Measurements from ENCODE around the gene HECW1. TPM values are rescaled to one million over a fixed set of nuclear protein-coding genes. Genes with fewer than 3 reads are reported as not detected.

Gene HECW1
- total and polyA plus RNA-seq, 2 experiments from 2014 or later: 2.0 to 4.8 TPM

DNA sequence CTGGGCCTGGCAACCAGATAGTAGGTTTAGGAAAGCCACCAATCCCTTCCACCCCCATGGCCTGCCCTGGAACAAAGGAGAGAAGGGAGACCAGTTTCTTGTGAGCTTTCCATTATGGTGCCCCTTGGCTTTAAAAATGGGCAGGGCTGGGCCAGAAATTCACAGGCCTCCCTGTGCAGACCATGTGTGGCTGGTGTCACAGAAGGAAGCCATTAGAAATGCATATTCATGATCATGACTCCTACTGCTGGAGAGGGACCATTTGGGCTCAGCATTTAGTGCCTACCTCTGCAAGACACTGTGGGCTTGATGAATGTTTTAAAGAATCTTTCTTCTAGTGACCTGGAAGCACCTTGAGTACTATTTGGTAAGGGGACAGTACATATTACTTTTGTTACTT lies 108.3 kb downstream of the HECW1 start:
- Histone ChIP-seq H3K27ac (no peak overlapping the region), H3F3A (ENCODE audit: insufficient read depth) (no peaks in the 10 kb centered on the region), H4K20me1 (ENCODE audit: insufficient read depth) (no peaks in the 10 kb centered on the region), H3K9me2 (ENCODE audit: insufficient read depth) (no peaks in the 10 kb centered on the region), H3K79me2 (ENCODE audit: insufficient read depth) (no peaks in the 10 kb centered on the region), H2AFZ (no peak overlapping the region), H3K4me3 (no peak overlapping the region), H3K9ac (no peak overlapping the region), H3K4me1 (ENCODE audit: insufficient read depth) (peaks cover 6% of the 10 kb centered on the region; the same call in 1 of the 2 replicates), H3K9me3 (ENCODE audit: low read depth) (no peaks in the 10 kb centered on the region), H3K36me3 (ENCODE audit: low read depth) (no peaks in the 10 kb centered on the region), H3K27me3 (replicated peaks; ENCODE audit: insufficient read depth) (no peaks in the 10 kb centered on the region), H3K4me2 (ENCODE audit: unreplicated experiment) (no peak overlapping the region)
- DNase-seq: no peak
- no peak for TF ChIP-seq EZH2 (IDR thresholded peaks at IDR 0.05; ENCODE audit: insufficient read depth, poor library complexity, severe bottlenecking)
- TF ChIP-seq EZH2phosphoT487 (IDR thresholded peaks at IDR 0.05; ENCODE audit: insufficient read depth, low read depth): no peak
- in situ Hi-C loops (cut with MboI): no loop called here

DNA sequence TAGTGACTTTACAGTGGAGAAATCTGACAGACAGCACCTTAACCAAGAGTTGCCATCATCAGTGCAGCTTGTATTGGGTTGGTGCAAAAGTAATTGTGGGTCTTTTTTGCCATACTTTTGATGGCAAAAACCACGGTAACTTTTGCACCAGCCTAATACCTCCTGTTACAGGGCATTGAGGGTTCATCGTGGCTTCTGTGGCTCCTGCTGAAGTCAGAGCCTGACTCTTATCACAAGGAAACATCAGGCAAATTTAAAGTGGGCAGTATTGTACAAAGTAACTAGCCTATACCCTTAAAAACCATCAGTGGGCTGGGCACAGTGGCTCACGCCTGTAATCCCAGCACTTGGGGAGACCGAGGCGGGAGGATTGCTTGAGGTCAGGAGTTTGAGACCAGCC lies 117.4 kb downstream of the HECW1 start:
- H3K4me1 ChIP-seq (ENCODE audit: insufficient read depth): no peaks in the 10 kb centered on the region
- in situ Hi-C loops (cut with MboI): no loop called here
- H3K27me3 ChIP-seq (replicated peaks; ENCODE audit: insufficient read depth): no peaks in the 10 kb centered on the region
- no peak overlapping the region for H3K4me2 ChIP-seq (ENCODE audit: unreplicated experiment)
- DNase-seq: no peak
- no peaks in the 10 kb centered on the region for H3K79me2 ChIP-seq (ENCODE audit: insufficient read depth)
- no peak overlapping the region for H3K27ac ChIP-seq
- no peaks in the 10 kb centered on the region for H3K9me3 ChIP-seq (ENCODE audit: low read depth)
- no peak overlapping the region for H3K4me3 ChIP-seq
- H2AFZ ChIP-seq: no peak overlapping the region
- TF ChIP-seq EZH2phosphoT487 (IDR thresholded peaks at IDR 0.05; ENCODE audit: insufficient read depth, low read depth) (no peak), EZH2 (IDR thresholded peaks at IDR 0.05; ENCODE audit: insufficient read depth, poor library complexity, severe bottlenecking) (no peak)
- WGBS, 2 experiments (ENCODE audit: low coverage in 1 of 2, low lambda C conversion rate in 2 of 2, missing lambda C conversion rate in 2 of 2): 92 to 96% methylated on average over 5 of the region's 5 CpGs
- no peaks in the 10 kb centered on the region for H3K36me3 ChIP-seq (ENCODE audit: low read depth)
- no peaks in the 10 kb centered on the region for H3K9me2 ChIP-seq (ENCODE audit: insufficient read depth)
- H3K9ac ChIP-seq: no peak overlapping the region
- no peaks in the 10 kb centered on the region for H4K20me1 ChIP-seq (ENCODE audit: insufficient read depth)
- H3F3A ChIP-seq (ENCODE audit: insufficient read depth): no peaks in the 10 kb centered on the region

GRCh38 chr7:43232366-43232765 lies 119.9 kb downstream of the HECW1 start:
- in situ Hi-C loops (cut with MboI): no loop called here
- no peaks in the 10 kb centered on the region for H3K27me3 ChIP-seq (replicated peaks; ENCODE audit: insufficient read depth)

GRCh38 chr7:43234073-43234472 lies 121.6 kb downstream of the HECW1 start:
- WGBS, 2 experiments (ENCODE audit: low coverage in 1 of 2, low lambda C conversion rate in 2 of 2, missing lambda C conversion rate in 2 of 2): 49 to 55% methylated on average over 5 of the region's 5 CpGs
- Histone ChIP-seq H3K27me3 (replicated peaks; ENCODE audit: insufficient read depth) (no peaks in the 10 kb centered on the region), H3K9me3 (ENCODE audit: low read depth) (no peaks in the 10 kb centered on the region), H3K9ac (no peak overlapping the region), H3K36me3 (ENCODE audit: low read depth) (no peaks in the 10 kb centered on the region), H4K20me1 (ENCODE audit: insufficient read depth) (no peaks in the 10 kb centered on the region), H3K4me1 (ENCODE audit: insufficient read depth) (no peaks in the 10 kb centered on the region), H2AFZ (no peak overlapping the region), H3F3A (ENCODE audit: insufficient read depth) (no peaks in the 10 kb centered on the region), H3K4me3 (no peak overlapping the region), H3K4me2 (ENCODE audit: unreplicated experiment) (no peak overlapping the region), H3K9me2 (ENCODE audit: insufficient read depth) (no peaks in the 10 kb centered on the region), H3K79me2 (ENCODE audit: insufficient read depth) (no peaks in the 10 kb centered on the region), H3K27ac (no peak overlapping the region)
- no peak for DNase-seq
- no peak for TF ChIP-seq EZH2phosphoT487 (IDR thresholded peaks at IDR 0.05; ENCODE audit: insufficient read depth, low read depth)
- no peak for TF ChIP-seq EZH2 (IDR thresholded peaks at IDR 0.05; ENCODE audit: insufficient read depth, poor library complexity, severe bottlenecking)
- in situ Hi-C loops (cut with MboI): no loop called here

More at GRCh38 chr7:43232366-43232765, 119.9 kb downstream of the HECW1 start:
- Histone ChIP-seq H3K4me3 (no peak overlapping the region), H3K9me2 (ENCODE audit: insufficient read depth) (no peaks in the 10 kb centered on the region), H4K20me1 (ENCODE audit: insufficient read depth) (no peaks in the 10 kb centered on the region), H3K79me2 (ENCODE audit: insufficient read depth) (no peaks in the 10 kb centered on the region), H3K9me3 (ENCODE audit: low read depth) (no peaks in the 10 kb centered on the region), H3K4me2 (ENCODE audit: unreplicated experiment) (no peak overlapping the region), H3K36me3 (ENCODE audit: low read depth) (no peaks in the 10 kb centered on the region), H2AFZ (no peak overlapping the region), H3K27ac (no peak overlapping the region), H3F3A (ENCODE audit: insufficient read depth) (no peaks in the 10 kb centered on the region), H3K4me1 (ENCODE audit: insufficient read depth) (no peaks in the 10 kb centered on the region), H3K9ac (no peak overlapping the region)
- TF ChIP-seq EZH2 (IDR thresholded peaks at IDR 0.05; ENCODE audit: insufficient read depth, poor library complexity, severe bottlenecking): no peak
- TF ChIP-seq EZH2phosphoT487 (IDR thresholded peaks at IDR 0.05; ENCODE audit: insufficient read depth, low read depth): no peak
- 94 to 98% methylated on average over 2 of the region's 2 CpGs for whole genome bisulfite sequencing, 2 experiments (ENCODE audit: low coverage in 1 of 2, low lambda C conversion rate in 2 of 2, missing lambda C conversion rate in 2 of 2)
- no peak for DNase-seq

DNA sequence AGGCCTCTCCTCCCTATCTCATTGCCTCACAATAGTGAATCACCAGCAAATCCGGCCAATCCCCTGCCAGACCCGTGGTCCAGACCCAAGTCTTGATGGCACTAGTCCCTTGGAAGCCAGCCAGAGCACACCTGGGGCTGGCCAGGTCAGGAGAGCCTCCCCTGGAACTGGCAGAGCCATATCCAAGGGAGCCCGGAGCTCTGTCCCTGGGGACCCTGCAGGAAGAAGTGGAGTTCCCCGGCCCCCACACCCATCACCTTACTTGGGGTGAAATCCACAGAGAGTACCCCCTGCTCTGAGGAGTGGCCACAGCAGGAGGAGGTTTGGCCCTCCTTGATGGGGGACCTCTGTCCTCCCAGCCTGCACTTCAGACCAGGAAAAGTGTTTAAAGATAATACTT lies 122.5 kb downstream of the HECW1 start:
- no peak overlapping the region for H3K9ac ChIP-seq
- no peaks in the 10 kb centered on the region for H3K36me3 ChIP-seq (ENCODE audit: low read depth)
- in situ Hi-C loops (cut with MboI): no loop called here
- no peak overlapping the region for H3K4me2 ChIP-seq (ENCODE audit: unreplicated experiment)
- no peaks in the 10 kb centered on the region for H3K9me3 ChIP-seq (ENCODE audit: low read depth)
- H3K4me3 ChIP-seq: no peak overlapping the region
- no peaks in the 10 kb centered on the region for H3K4me1 ChIP-seq (ENCODE audit: insufficient read depth)
- no peaks in the 10 kb centered on the region for H4K20me1 ChIP-seq (ENCODE audit: insufficient read depth)
- no peak overlapping the region for H3K27ac ChIP-seq
- TF ChIP-seq EZH2phosphoT487 (IDR thresholded peaks at IDR 0.05; ENCODE audit: insufficient read depth, low read depth): no peak
- no peak for TF ChIP-seq EZH2 (IDR thresholded peaks at IDR 0.05; ENCODE audit: insufficient read depth, poor library complexity, severe bottlenecking)
- 44 to 56% methylated on average over 4 of the region's 4 CpGs for WGBS, 2 experiments (ENCODE audit: low coverage in 1 of 2, low lambda C conversion rate in 2 of 2, missing lambda C conversion rate in 2 of 2)
- no peaks in the 10 kb centered on the region for H3K9me2 ChIP-seq (ENCODE audit: insufficient read depth)
- no peak overlapping the region for H2AFZ ChIP-seq
- no peak for DNase-seq
- no peaks in the 10 kb centered on the region for H3K27me3 ChIP-seq (replicated peaks; ENCODE audit: insufficient read depth)
- H3K79me2 ChIP-seq (ENCODE audit: insufficient read depth): no peaks in the 10 kb centered on the region
- H3F3A ChIP-seq (ENCODE audit: insufficient read depth): no peaks in the 10 kb centered on the region
